EH (cell line): ENCODE measurements around the gene GRID1.

Source experiments
- DNase-seq: peaks from one replicate; pipeline ENCODE4 v3.0.0-alpha.2; 2015; ENCODE audit warnings: low read depth

GRID1 gene

GRCh38 chr10:86229376-86229775 is 137.2 kb downstream of the GRID1 start:
- DNase-seq, result no peak

- DNase-seq, result no peak
Measured at GRCh38 chr10:86227501-86228258, 138.9 kb downstream of the GRID1 start.

GRCh38 chr10:86226781-86227201 is 139.8 kb downstream of the GRID1 start:
- DNase-seq, result no peak

- DNase-seq, result no peak
Measured at GRCh38 chr10:86226016-86226415, 140.6 kb downstream of the GRID1 start.

GRCh38 chr10:86225103-86225782 is 141.4 kb downstream of the GRID1 start:
- peak; percentile 64 for DNase-seq

GRCh38 chr10:86224354-86225102 is 142.1 kb downstream of the GRID1 start:
- no peak for DNase-seq

GRCh38 chr10:86223256-86223655 is 143.3 kb downstream of the GRID1 start:
- DNase-seq, result no peak

- DNase-seq, result no peak
Measured at GRCh38 chr10:86222687-86223086, 143.9 kb downstream of the GRID1 start.

GRCh38 chr10:86222336-86222650 is 144.3 kb downstream of the GRID1 start:
- no peak for DNase-seq

GRCh38 chr10:86221442-86222335 is 144.9 kb downstream of the GRID1 start:
- no peak for DNase-seq

- DNase-seq, result no peak
Measured at GRCh38 chr10:86220626-86221025, 146.0 kb downstream of the GRID1 start.

GRCh38 chr10:86219271-86219670 is 147.3 kb downstream of the GRID1 start:
- no peak for DNase-seq

- no peak for DNase-seq
Measured at GRCh38 chr10:86218842-86219241, 147.8 kb downstream of the GRID1 start.

- DNase-seq, result no peak
Measured at GRCh38 chr10:86218160-86218559, 148.4 kb downstream of the GRID1 start.

GRCh38 chr10:86217371-86218080 is 149.1 kb downstream of the GRID1 start:
- DNase-seq, result no peak

- DNase-seq, result no peak
Measured at GRCh38 chr10:86216886-86217285, 149.7 kb downstream of the GRID1 start.

GRCh38 chr10:86215712-86216111 is 150.9 kb downstream of the GRID1 start:
- DNase-seq, result no peak

GRCh38 chr10:86215046-86215445 is 151.5 kb downstream of the GRID1 start:
- DNase-seq, result no peak

GRCh38 chr10:86213148-86213547 is 153.4 kb downstream of the GRID1 start:
- no peak for DNase-seq

- no peak for DNase-seq
Measured at GRCh38 chr10:86212391-86212700, 154.2 kb downstream of the GRID1 start.

- no peak for DNase-seq
Measured at GRCh38 chr10:86211691-86212390, 154.8 kb downstream of the GRID1 start.
